Measurements from ENCODE around the gene ART1.

DNA sequence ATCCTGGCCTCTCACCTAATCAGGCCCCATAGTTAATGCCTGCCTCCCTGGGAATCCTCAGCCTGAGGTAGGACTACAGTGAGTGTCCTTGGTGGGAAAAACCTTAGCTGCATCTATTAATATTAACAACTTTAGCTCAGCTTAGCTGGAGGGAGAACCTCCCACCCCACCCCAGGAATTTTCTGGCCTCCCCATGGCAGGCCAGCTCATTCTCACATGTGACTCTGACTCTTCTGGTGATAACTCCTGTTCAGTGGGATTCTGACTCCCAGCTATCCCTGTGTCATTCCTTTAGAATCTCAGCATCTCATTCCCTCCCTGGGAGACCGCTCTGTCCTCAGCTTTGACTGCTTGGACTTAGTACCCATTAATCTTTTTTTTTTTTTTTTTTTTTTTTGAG lies 17.6 kb upstream of the ART1 start:
- TF ChIP-seq EZH2phosphoT487 (IDR thresholded peaks at IDR 0.05; ENCODE audit: insufficient read depth, low read depth) = no peak
- TF ChIP-seq EZH2 (IDR thresholded peaks at IDR 0.05; ENCODE audit: insufficient read depth, poor library complexity, severe bottlenecking) = no peak
